ENCODE data around the gene NCK2. TPM values are rescaled to one million over a fixed set of nuclear protein-coding genes. Genes with fewer than 3 reads are reported as not detected.
A peak's percentile ranks its signal among the peaks of the same experiment; 100 is the strongest.

Gene NCK2
- total and polyA plus RNA-seq, 10 of the 15 experiments (the other 5 are each of a cell fraction or from before 2014, with no cell fraction given): 1.2 to 30.9 (median 14.1) TPM

DNA sequence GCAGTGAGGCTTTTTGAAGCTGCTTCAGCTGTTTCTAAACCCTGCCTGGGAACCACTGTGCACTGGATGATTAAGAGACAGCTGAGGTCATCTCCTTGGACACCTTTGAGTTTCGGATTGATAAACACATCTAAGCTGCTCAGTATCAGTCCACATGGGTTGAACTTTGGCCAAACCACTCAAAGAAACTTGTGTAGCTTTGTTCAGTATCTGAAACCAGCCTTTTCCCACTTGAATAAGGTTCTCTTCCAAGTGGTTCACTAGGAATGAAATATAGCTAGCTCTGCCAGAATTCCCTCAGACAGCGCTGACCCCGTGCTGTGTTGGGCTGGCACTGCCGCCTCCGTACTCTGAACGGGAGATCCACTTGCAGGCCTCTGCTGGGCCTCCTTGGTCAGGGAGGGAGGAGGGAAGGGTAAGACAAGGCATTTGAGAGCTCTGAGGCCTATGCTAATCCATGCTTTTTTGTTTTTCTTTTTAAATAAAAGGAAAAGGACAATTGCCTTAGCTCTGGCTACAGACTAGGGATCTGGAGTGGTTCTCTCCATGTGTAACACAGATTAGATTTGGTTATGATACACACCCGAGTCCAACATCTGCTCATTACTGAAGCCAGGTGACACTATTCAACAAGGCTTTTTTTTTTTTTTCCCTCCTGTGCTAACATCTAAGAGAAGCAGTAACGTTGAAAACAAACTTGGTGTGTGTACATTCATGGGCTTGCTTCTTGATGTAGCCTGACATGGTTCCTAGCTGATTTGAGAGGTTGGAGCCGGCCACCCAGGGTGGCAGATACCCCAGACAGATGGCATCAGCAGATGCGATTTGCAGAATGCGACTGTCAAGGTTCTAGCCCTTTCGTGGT lies 67.7 kb downstream of the NCK2 start:
- no peak overlapping the region for H3K4me3 ChIP-seq
- H3K27ac ChIP-seq (ENCODE audit: control insufficient read depth, insufficient read depth): peak overlapping the region; percentile 62
- POLR2A ChIA-PET: interaction anchor here (0.7 to 5.2 kb wide), 5 partner anchors 9 to 1036 kb away, joined by 3 to 27 read pairs (median 8); no protein-coding TSS in a partner anchor
- peak; percentile 97 for ATAC-seq
- intact Hi-C loops (cut with micrococcal nuclease; ENCODE audit: unreplicated experiment): loop anchor here (2.0 kb wide), 1 partner anchor 22 kb away; no protein-coding TSS in a partner anchor
- H3K9me3 ChIP-seq (replicated peaks; ENCODE audit: control insufficient read depth, insufficient read depth, low read length): peaks cover 2% of the 10 kb centered on the region; the same call in 1 of the 3 replicates
- no peaks in the 10 kb centered on the region for H3K27me3 ChIP-seq (replicated peaks in 1 of 2; ENCODE audit: control insufficient read depth in 2 of 2, insufficient read depth in 2 of 2, low read length in 1 of 2)
- no peak overlapping the region for H2AFZ ChIP-seq (ENCODE audit: control insufficient read depth, low read depth, low read length)
- SMC1A ChIA-PET (ENCODE audit: uncharacterized antibody, unreplicated experiment): interaction anchor here (0.6 to 5.7 kb wide), 10 partner anchors 9 to 66 kb away, joined by 3 to 93 read pairs (median 4); no protein-coding TSS in a partner anchor
- CTCF ChIA-PET: interaction anchor here (0.6 to 2.4 kb wide), 8 partner anchors 9 to 65 kb away, joined by 3 to 13 read pairs (median 4); no protein-coding TSS in a partner anchor
- no peak for DNase-seq (ENCODE audit: low read depth, low spot score)
- no peak overlapping the region for H3K9ac ChIP-seq (ENCODE audit: control insufficient read depth, insufficient read depth, low read length)
- 78% methylated on average over 12 of the region's 12 CpGs for WGBS (ENCODE audit: insufficient coverage, insufficient replicate concordance, low lambda C conversion rate, missing lambda C conversion rate)
- RAD21 ChIA-PET (ENCODE audit: unreplicated experiment): interaction anchor here (0.6 to 2.8 kb wide), 7 partner anchors 9 to 225 kb away, joined by 3 to 28 read pairs (median 5); no protein-coding TSS in a partner anchor
- peaks cover 44% of the 10 kb centered on the region for H3K79me2 ChIP-seq (ENCODE audit: control insufficient read depth, insufficient read depth, low read length)
- H3K4me2 ChIP-seq (ENCODE audit: control insufficient read depth, insufficient read depth): peak overlapping the region; percentile 38
- H3K4me1 ChIP-seq (ENCODE audit: control insufficient read depth, insufficient read depth, low read length): peaks cover 37% of the 10 kb centered on the region
- FAIRE-seq: peak; percentile 77
- no TSS peak for BruUV-seq (replicated peaks)
- H4K20me1 ChIP-seq (ENCODE audit: control insufficient read depth, insufficient read depth): no peaks in the 10 kb centered on the region
- in situ Hi-C loops (cut with MboI): no loop called here
- H3K36me3 ChIP-seq (ENCODE audit: control insufficient read depth in 2 of 2, insufficient read depth in 2 of 2, low read length in 1 of 2): no peaks in the 10 kb centered on the region
- TF ChIP-seq MTA2 (IDR thresholded peaks at IDR 0.05; ENCODE audit: low read depth): no peak; the same call in 1 of the 2 replicates
- no peak for TF ChIP-seq ETV6 (conservative IDR thresholded peaks at IDR 0.05 in 1 of 2, IDR thresholded peaks at IDR 0.05 in 1 of 2; ENCODE audit: borderline replicate concordance in 1 of 2, low read depth in 1 of 2)
- TF ChIP-seq JUNB (IDR thresholded peaks at IDR 0.05): peak; percentile 65; the same call in 1 of the 2 replicates
- TF ChIP-seq FOXM1 (IDR thresholded peaks at IDR 0.05; ENCODE audit: low read depth, low read length): peak; percentile 53; the same call in 1 of the 2 replicates
- TF ChIP-seq IRF4 (IDR thresholded peaks at IDR 0.05; ENCODE audit: low read depth, low read length): no peak
- TF ChIP-seq TCF3 (IDR thresholded peaks at IDR 0.05; ENCODE audit: borderline replicate concordance, insufficient read depth, low read depth, low read length): 0 out of 2 replicates have a peak, but pooled peaks have one; percentile 17
- no peak for TF ChIP-seq RAD51 (IDR thresholded peaks at IDR 0.05)
- TF ChIP-seq, protein P1, sequence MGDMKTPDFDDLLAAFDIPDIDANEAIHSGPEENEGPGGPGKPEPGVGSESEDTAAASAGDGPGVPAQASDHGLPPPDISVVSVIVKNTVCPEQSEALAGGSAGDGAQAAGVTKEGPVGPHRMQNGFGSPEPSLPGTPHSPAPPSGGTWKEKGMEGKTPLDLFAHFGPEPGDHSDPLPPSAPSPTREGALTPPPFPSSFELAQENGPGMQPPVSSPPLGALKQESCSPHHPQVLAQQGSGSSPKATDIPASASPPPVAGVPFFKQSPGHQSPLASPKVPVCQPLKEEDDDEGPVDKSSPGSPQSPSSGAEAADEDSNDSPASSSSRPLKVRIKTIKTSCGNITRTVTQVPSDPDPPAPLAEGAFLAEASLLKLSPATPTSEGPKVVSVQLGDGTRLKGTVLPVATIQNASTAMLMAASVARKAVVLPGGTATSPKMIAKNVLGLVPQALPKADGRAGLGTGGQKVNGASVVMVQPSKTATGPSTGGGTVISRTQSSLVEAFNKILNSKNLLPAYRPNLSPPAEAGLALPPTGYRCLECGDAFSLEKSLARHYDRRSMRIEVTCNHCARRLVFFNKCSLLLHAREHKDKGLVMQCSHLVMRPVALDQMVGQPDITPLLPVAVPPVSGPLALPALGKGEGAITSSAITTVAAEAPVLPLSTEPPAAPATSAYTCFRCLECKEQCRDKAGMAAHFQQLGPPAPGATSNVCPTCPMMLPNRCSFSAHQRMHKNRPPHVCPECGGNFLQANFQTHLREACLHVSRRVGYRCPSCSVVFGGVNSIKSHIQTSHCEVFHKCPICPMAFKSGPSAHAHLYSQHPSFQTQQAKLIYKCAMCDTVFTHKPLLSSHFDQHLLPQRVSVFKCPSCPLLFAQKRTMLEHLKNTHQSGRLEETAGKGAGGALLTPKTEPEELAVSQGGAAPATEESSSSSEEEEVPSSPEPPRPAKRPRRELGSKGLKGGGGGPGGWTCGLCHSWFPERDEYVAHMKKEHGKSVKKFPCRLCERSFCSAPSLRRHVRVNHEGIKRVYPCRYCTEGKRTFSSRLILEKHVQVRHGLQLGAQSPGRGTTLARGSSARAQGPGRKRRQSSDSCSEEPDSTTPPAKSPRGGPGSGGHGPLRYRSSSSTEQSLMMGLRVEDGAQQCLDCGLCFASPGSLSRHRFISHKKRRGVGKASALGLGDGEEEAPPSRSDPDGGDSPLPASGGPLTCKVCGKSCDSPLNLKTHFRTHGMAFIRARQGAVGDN (IDR thresholded peaks at IDR 0.05): peak; percentile 81
- peak; percentile 97 for TF ChIP-seq NR2F1 (conservative IDR thresholded peaks at IDR 0.05)
- TF ChIP-seq NFIC (IDR thresholded peaks at IDR 0.05; ENCODE audit: low read depth, low read length): peak; percentile 51; the same call in 1 of the 2 replicates
- 0 out of 2 replicates have a peak, but pooled peaks have one; percentile 3 for TF ChIP-seq RAD21 (IDR thresholded peaks at IDR 0.05; ENCODE audit: insufficient read depth, low read depth, low read length)
- 0 out of 2 replicates have a peak, but pooled peaks have one; percentile 19 for TF ChIP-seq NBN (IDR thresholded peaks at IDR 0.05)
- 0 out of 2 replicates have a peak, but pooled peaks have one; percentile 3 for TF ChIP-seq SMC3 (IDR thresholded peaks at IDR 0.05; ENCODE audit: borderline replicate concordance, low read length)
- TF ChIP-seq GATAD2B (conservative IDR thresholded peaks at IDR 0.05; ENCODE audit: low read depth): peak; percentile 36; the same call in 1 of the 2 replicates
- TF ChIP-seq RCOR1 (conservative IDR thresholded peaks at IDR 0.05; ENCODE audit: low read depth, low read length): no peak
- no peak for TF ChIP-seq ASH2L (IDR thresholded peaks at IDR 0.05; ENCODE audit: borderline replicate concordance, low read depth)
- no peak for TF ChIP-seq TAF1 (IDR thresholded peaks at IDR 0.05; ENCODE audit: borderline replicate concordance, low read depth, low read length)
- no peak for TF ChIP-seq POLR2AphosphoS2 (IDR thresholded peaks at IDR 0.05; ENCODE audit: low read depth, low read length)

Measured in GM12878 (cell line).